ENCODE measurements around the gene CPE.

CPE gene

GRCh38 chr4:165515201-165515600, 136.4 kb downstream of the CPE start:
- no peak for FAIRE-seq

- FAIRE-seq, result no peak
Observed at GRCh38 chr4:165516281-165516833, 137.5 kb downstream of the CPE start.

- FAIRE-seq, result no peak
Observed at GRCh38 chr4:165517216-165517615, 138.4 kb downstream of the CPE start.

- no peak for FAIRE-seq
Observed at GRCh38 chr4:165518024-165518616, 139.3 kb downstream of the CPE start.

GRCh38 chr4:165518686-165519085, 139.9 kb downstream of the CPE start:
- no peak for FAIRE-seq

GRCh38 chr4:165519591-165519990, 140.8 kb downstream of the CPE start:
- no peak for FAIRE-seq

- no peak for FAIRE-seq
Observed at GRCh38 chr4:165520086-165520485, 141.3 kb downstream of the CPE start.

- no peak for FAIRE-seq
Observed at GRCh38 chr4:165522050-165522449, 143.2 kb downstream of the CPE start.

- no peak for FAIRE-seq
Observed at GRCh38 chr4:165524532-165525190, 145.9 kb downstream of the CPE start.

- FAIRE-seq, result no peak
Observed at GRCh38 chr4:165532976-165533375, 154.2 kb downstream of the CPE start.

- FAIRE-seq, result peak; percentile 92
Observed at GRCh38 chr4:165537028-165537648, 158.3 kb downstream of the CPE start.

- FAIRE-seq, result no peak
Observed at GRCh38 chr4:165539801-165540200, 161.0 kb downstream of the CPE start.

GRCh38 chr4:165540206-165540830, 161.5 kb downstream of the CPE start:
- no peak for FAIRE-seq

GRCh38 chr4:165541851-165542459, 163.1 kb downstream of the CPE start:
- FAIRE-seq, result no peak

GRCh38 chr4:165542476-165542875, 163.7 kb downstream of the CPE start:
- no peak for FAIRE-seq
